CD14-positive monocyte (primary cell): ENCODE measurements around the gene LDLRAD4. TPM values are rescaled to one million over a fixed set of nuclear protein-coding genes. Genes with fewer than 3 reads are reported as not detected.

Experiments
- DNase-seq, 3 donors: peaks; one replicate each; pipeline ENCODE4 v3.0.0-alpha.2; 2011 to 2022
- H2AFZ ChIP-seq: 2 replicates; pipeline ENCODE4 v1.6.0; 2012; ENCODE audit warnings: mild to moderate bottlenecking, low read depth, low read length, inconsistent platforms; ENCODE audit not compliant: insufficient read depth, poor library complexity, severe bottlenecking
- H3K27ac ChIP-seq, 2 donors: 1 replicate in 1 of 2; 2 replicates in 1 of 2; pipeline ENCODE4 v1.5.1; 2012 to 2013; ENCODE audit warnings: low read length in 2 of 2, control low read depth in 1 of 2, inconsistent platforms in 1 of 2, low read depth in 1 of 2, mild to moderate bottlenecking in 1 of 2
- H3K27me3 ChIP-seq, 2 donors: one replicate each; pipeline versions ENCODE4 v1.6.0 to v1.6.1; 2011 to 2013; ENCODE audit warnings: low read length in 2 of 2; ENCODE audit not compliant: control insufficient read depth in 2 of 2, insufficient read depth in 2 of 2
- H3K36me3 ChIP-seq, 2 donors: replicated peaks in 1 of 2; 1 replicate in 1 of 2; 2 replicates in 1 of 2; pipeline versions ENCODE4 v1.5.1 to v1.6.1; 2012 to 2013; ENCODE audit warnings: low read length in 2 of 2, control low read depth in 1 of 2, inconsistent platforms in 1 of 2, mild to moderate bottlenecking in 1 of 2; ENCODE audit not compliant: insufficient read depth in 2 of 2, control insufficient read depth in 1 of 2
- H3K4me1 ChIP-seq, 2 donors: 1 replicate in 1 of 2; 2 replicates in 1 of 2; pipeline versions ENCODE4 v1.5.1 to v1.6.1; 2012 to 2013; ENCODE audit warnings: low read length in 2 of 2, control low read depth in 1 of 2, inconsistent platforms in 1 of 2, mild to moderate bottlenecking in 1 of 2, moderate library complexity in 1 of 2; ENCODE audit not compliant: insufficient read depth in 2 of 2, control insufficient read depth in 1 of 2
- H3K4me2 ChIP-seq: replicated peaks from 2 replicates; pipeline ENCODE3; 2012; ENCODE audit warnings: low read length, moderate library complexity, mild to moderate bottlenecking; ENCODE audit not compliant: poor library complexity, severe bottlenecking; ENCODE audit errors: extremely low read depth
- H3K4me3 ChIP-seq, 3 experiments: fragments of 200-600 bp in 1 of 3; sonication (generic) in 1 of 3; replicated peaks in 1 of 3; 1 replicate in 2 of 3; 2 replicates in 1 of 3; pipeline ENCODE4 v1.5.1; 2011 to 2013; ENCODE audit warnings: low read length in 3 of 3, mild to moderate bottlenecking in 3 of 3, control low read depth in 2 of 3, low read depth in 2 of 3, inconsistent platforms in 1 of 3, moderate library complexity in 1 of 3
- H3K79me2 ChIP-seq: 2 replicates; pipeline ENCODE4 v1.6.0; 2012; ENCODE audit warnings: mild to moderate bottlenecking, control low read depth, inconsistent platforms, low read length, moderate library complexity; ENCODE audit not compliant: insufficient read depth
- H3K9ac ChIP-seq: 2 replicates; pipeline ENCODE4 v1.6.0; 2017; ENCODE audit warnings: low read length, mild to moderate bottlenecking; ENCODE audit not compliant: insufficient read depth, poor library complexity, severe bottlenecking
- H3K9me3 ChIP-seq, 2 donors: replicated peaks in 1 of 2; 1 replicate in 1 of 2; 2 replicates in 1 of 2; pipeline versions ENCODE4 v1.5.1 to v1.6.1; 2012 to 2013; ENCODE audit warnings: low read length in 2 of 2, control low read depth in 1 of 2; ENCODE audit not compliant: control insufficient read depth in 1 of 2, insufficient read depth in 1 of 2
- H4K20me1 ChIP-seq: 2 replicates; pipeline ENCODE4 v1.6.0; 2012; ENCODE audit warnings: mild to moderate bottlenecking, low read length, control low read depth, moderate library complexity; ENCODE audit not compliant: insufficient read depth
- H3K27ac Mint-ChIP-seq, 7 donors: one replicate each; pipeline ENCODE4 v1.8.0; 2020; ENCODE audit warnings: mild to moderate bottlenecking in 7 of 7, mixed read lengths in 7 of 7, moderate library complexity in 6 of 7, inconsistent platforms in 2 of 7
- H3K27me3 Mint-ChIP-seq, 3 donors: one replicate each; pipeline ENCODE4 v1.8.0; 2021 to 2022; ENCODE audit warnings: low read depth in 3 of 3, mild to moderate bottlenecking in 3 of 3, mixed read lengths in 3 of 3, moderate library complexity in 3 of 3, inconsistent platforms in 1 of 3
- H3K36me3 Mint-ChIP-seq, 2 donors: one replicate each; pipeline ENCODE4 v1.8.0; 2020; ENCODE audit warnings: mixed read lengths in 2 of 2, inconsistent platforms in 1 of 2, mild to moderate bottlenecking in 1 of 2
- H3K4me1 Mint-ChIP-seq: one replicate; pipeline ENCODE4 v1.8.0; 2020; ENCODE audit warnings: mild to moderate bottlenecking, mixed read lengths
- H3K4me3 Mint-ChIP-seq, 2 donors: one replicate each; pipeline ENCODE4 v1.8.0; 2020; ENCODE audit warnings: mild to moderate bottlenecking in 2 of 2, mixed read lengths in 2 of 2, moderate library complexity in 1 of 2
- H3K9me3 Mint-ChIP-seq, 7 donors: one replicate each; pipeline ENCODE4 v1.8.0; 2020 to 2022; ENCODE audit warnings: mixed read lengths in 7 of 7, mild to moderate bottlenecking in 6 of 7, moderate library complexity in 6 of 7, inconsistent platforms in 2 of 7
- WGBS: methylation state at CpG from one replicate; pipeline ENCODE4 v1.1.5; 2013; ENCODE audit warnings: missing lambda C conversion rate; ENCODE audit not compliant: insufficient coverage; 5-methylcytosine and 5-hydroxymethylcytosine counted together
- intact Hi-C, 2 donors: fragments of 100-400 bp; cut with micrococcal nuclease; formaldehyde crosslinking; loops; one replicate each; pipeline versions ENCODE4 v1.15.0 to v1.15.1; 2023
- polyA plus RNA-seq, 3 donors: library from polyadenylated mRNA; depleted of rRNA in 1 of 3; unstranded in 2 of 3; stranded (reverse) in 1 of 3; fragments of 300-500 nt in 2 of 3; fragments of >200 nt in 1 of 3; fragmentation: Illumina TruSeq in 2 of 3; gene quantifications; 1 replicate in 2 of 3; 2 replicates in 1 of 3; pipeline ENCODE4 v1.2.3, GENCODE V29; 2012 to 2021
- TF ChIP-seq, protein P1 (sequence below): fragments of 200-600 bp; IDR thresholded peaks from one replicate; pipeline ENCODE4 v1.8.0; 2022; ENCODE audit warnings: antibody characterized with exemption, mild to moderate bottlenecking

Gene LDLRAD4
- polyA plus RNA-seq, 3 donors = 13.5 to 15.4 (median 13.8) TPM

DNA sequence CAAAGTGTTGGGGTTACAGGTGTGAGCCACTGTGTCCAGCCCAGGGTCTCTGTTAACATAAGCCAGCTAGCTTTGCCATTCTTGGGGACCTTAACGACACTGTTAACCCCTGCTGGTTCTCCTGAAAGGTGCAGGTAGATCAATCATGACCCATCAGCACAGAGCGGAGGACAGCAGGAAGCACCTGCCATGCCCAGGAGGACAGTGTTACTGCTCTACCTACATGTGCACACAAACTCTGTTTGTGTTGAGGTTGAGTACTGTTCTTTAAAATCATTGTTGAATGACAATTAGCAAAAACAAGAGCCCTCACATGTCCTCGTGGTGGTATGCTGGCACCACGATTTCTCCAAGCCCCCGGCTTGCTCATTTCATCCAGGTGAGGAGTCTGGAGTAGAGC is 386.9 kb downstream of the LDLRAD4 start:
- peaks cover 0 to 6% (median 0%) of the 10 kb centered on the region in 7 donors for H3K9me3 Mint-ChIP-seq
- peak in 1 of 3 donors; percentile 0 for DNase-seq
- H3K36me3 Mint-ChIP-seq = peaks cover 4 to 14% of the 10 kb centered on the region in 2 donors
- no peaks in the 10 kb centered on the region for H4K20me1 ChIP-seq
- H2AFZ ChIP-seq = no peak overlapping the region
- H3K27ac ChIP-seq = no peak overlapping the region
- H3K79me2 ChIP-seq = no peaks in the 10 kb centered on the region
- H3K36me3 ChIP-seq = no peaks in the 10 kb centered on the region
- H3K27me3 ChIP-seq = no peaks in the 10 kb centered on the region
- 92% methylated on average over 5 of the region's 5 CpGs for WGBS
- H3K9ac ChIP-seq = no peak overlapping the region
- no peak overlapping the region for H3K27ac Mint-ChIP-seq
- H3K9me3 ChIP-seq = no peaks in the 10 kb centered on the region
- peaks cover 0 to 5% (median 4%) of the 10 kb centered on the region in 3 donors for H3K27me3 Mint-ChIP-seq
- H3K4me3 Mint-ChIP-seq = no peak overlapping the region
- no peak overlapping the region for H3K4me2 ChIP-seq
- intact Hi-C loops = no loop called here
- H3K4me1 ChIP-seq = peaks cover 9 to 14% of the 10 kb centered on the region in 2 donors
- TF ChIP-seq, protein P1, sequence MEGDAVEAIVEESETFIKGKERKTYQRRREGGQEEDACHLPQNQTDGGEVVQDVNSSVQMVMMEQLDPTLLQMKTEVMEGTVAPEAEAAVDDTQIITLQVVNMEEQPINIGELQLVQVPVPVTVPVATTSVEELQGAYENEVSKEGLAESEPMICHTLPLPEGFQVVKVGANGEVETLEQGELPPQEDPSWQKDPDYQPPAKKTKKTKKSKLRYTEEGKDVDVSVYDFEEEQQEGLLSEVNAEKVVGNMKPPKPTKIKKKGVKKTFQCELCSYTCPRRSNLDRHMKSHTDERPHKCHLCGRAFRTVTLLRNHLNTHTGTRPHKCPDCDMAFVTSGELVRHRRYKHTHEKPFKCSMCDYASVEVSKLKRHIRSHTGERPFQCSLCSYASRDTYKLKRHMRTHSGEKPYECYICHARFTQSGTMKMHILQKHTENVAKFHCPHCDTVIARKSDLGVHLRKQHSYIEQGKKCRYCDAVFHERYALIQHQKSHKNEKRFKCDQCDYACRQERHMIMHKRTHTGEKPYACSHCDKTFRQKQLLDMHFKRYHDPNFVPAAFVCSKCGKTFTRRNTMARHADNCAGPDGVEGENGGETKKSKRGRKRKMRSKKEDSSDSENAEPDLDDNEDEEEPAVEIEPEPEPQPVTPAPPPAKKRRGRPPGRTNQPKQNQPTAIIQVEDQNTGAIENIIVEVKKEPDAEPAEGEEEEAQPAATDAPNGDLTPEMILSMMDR = no peak
- peaks cover 11% of the 10 kb centered on the region for H3K4me1 Mint-ChIP-seq
- no peak overlapping the region for H3K4me3 ChIP-seq

DNA sequence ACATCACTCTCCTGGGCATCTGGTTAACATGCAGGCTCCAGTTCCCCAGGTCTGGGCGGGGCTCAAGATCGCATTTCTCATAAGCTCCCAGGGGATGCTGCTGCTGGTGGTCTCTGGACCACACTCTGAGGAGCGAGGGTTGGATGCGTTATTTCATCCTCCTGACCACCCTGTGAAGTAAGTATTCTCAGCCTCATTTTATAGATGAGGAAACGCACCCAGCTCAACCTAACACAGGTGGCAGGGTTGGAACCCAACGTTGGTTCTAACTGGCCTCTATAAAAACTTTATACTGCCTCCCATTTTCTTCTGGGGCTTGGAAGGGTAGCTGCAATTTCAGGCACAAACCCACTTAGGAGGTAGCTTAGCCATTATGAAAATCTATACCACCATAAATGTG is 387.3 kb downstream of the LDLRAD4 start:
- H3K27ac ChIP-seq = no peak overlapping the region
- intact Hi-C loops = no loop called here
- H3K4me3 ChIP-seq = no peak overlapping the region
- no peaks in the 10 kb centered on the region for H4K20me1 ChIP-seq
- WGBS = 100% methylated on average over 2 of the region's 6 CpGs
- Mint-ChIP-seq H3K27me3 (peaks cover 4 to 7% (median 4%) of the 10 kb centered on the region in 3 donors), H3K36me3 (peaks cover 4 to 14% of the 10 kb centered on the region in 2 donors), H3K9me3 (peaks cover 0 to 5% (median 0%) of the 10 kb centered on the region in 7 donors), H3K27ac (no peak overlapping the region), H3K4me3 (no peak overlapping the region), H3K4me1 (peaks cover 15% of the 10 kb centered on the region)
- H3K79me2 ChIP-seq = no peaks in the 10 kb centered on the region
- H3K4me1 ChIP-seq = peaks cover 13 to 18% of the 10 kb centered on the region in 2 donors
- H2AFZ ChIP-seq = no peak overlapping the region
- no peaks in the 10 kb centered on the region for H3K9me3 ChIP-seq
- no peak overlapping the region for H3K4me2 ChIP-seq
- H3K36me3 ChIP-seq = no peaks in the 10 kb centered on the region
- TF ChIP-seq, protein P1 = no peak
- H3K9ac ChIP-seq = no peak overlapping the region
- H3K27me3 ChIP-seq = peaks cover 0 to under 1% of the 10 kb centered on the region in 2 donors
- DNase-seq = peak in 1 of 3 donors; percentile 0
